ENCODE measurements around the gene LPCAT3.

LPCAT3 gene

GRCh38 chr12:6974180-6974579 is 44.1 kb downstream of the LPCAT3 start:
- Histone ChIP-seq H3K36me3 (replicated peaks in 1 of 2; ENCODE audit: control insufficient read depth in 2 of 2, insufficient read depth in 2 of 2, low read length in 2 of 2) (peaks cover 47 to 64% of the 10 kb centered on the region in 2 donors), H3K79me1 (ENCODE audit: low read depth, low read length) (peaks cover 3% of the 10 kb centered on the region), H4K8ac (ENCODE audit: low read depth, low read length) (no peak overlapping the region)

DNA sequence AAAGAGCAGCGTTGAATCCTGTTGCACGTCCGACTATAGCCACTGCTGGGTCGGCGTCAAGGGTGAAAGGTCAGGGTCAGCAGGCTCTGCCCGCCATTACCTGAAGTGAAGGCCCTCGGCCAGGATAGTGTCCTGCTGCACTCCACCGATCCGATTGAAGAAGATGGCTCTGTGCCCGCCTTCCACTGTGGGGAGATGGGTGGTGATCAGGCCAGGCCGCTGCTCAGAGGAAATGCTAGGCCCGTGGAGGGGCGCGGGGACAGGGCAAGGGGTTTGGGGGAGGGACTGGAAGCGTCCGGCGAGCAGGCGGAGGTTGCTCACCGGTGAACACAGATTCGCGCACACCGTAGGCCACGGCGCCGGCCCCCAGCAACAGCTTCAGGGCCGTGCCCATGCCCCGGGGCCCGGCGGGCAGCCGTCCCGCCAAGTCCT is 48.2 kb downstream of the LPCAT3 start:
- no peak overlapping the region for H4K91ac ChIP-seq (ENCODE audit: low read depth, low read length, poor library complexity)
- H3K4ac ChIP-seq (ENCODE audit: low read length), result peak overlapping the region; percentile 13
- H3K27me3 ChIP-seq (ENCODE audit: control insufficient read depth in 3 of 3, insufficient read depth in 3 of 3, low read depth in 1 of 3, low read length in 3 of 3), result no peaks in the 10 kb centered on the region
- WGBS, 2 donors (ENCODE audit: extremely low coverage in 2 of 2, insufficient read length in 2 of 2, insufficient replicate concordance in 1 of 2), result no CpG with 5 or more reads among the region's 31 CpGs
- H3K9me3 ChIP-seq (replicated peaks in 1 of 2; ENCODE audit: control insufficient read depth in 2 of 2, insufficient read depth in 1 of 2, low read depth in 1 of 2, low read length in 2 of 2), result no peaks in the 10 kb centered on the region
- H2BK15ac ChIP-seq (ENCODE audit: low read length), result peak overlapping the region; percentile 68
- DNase-seq (ENCODE audit: low spot score), result no peak
- H2BK5ac ChIP-seq (ENCODE audit: low read length), result peak overlapping the region; percentile 96
- H3K79me1 ChIP-seq (ENCODE audit: low read depth, low read length), result peaks cover 3% of the 10 kb centered on the region
- peak overlapping the region; percentile 79 for H2AFZ ChIP-seq (ENCODE audit: low read length)
- H3K27ac ChIP-seq (replicated peaks; ENCODE audit: low read length), result no peak overlapping the region
- H3K23ac ChIP-seq (ENCODE audit: low read depth, low read length, poor library complexity), result peak overlapping the region; percentile 93
- peak overlapping the region; percentile 93 for H4K8ac ChIP-seq (ENCODE audit: low read depth, low read length)
- peak overlapping the region; percentile 78 for H3K14ac ChIP-seq (ENCODE audit: low read length)
- no peak overlapping the region for H2BK120ac ChIP-seq (ENCODE audit: low read depth, low read length)
- no peak overlapping the region for H2BK12ac ChIP-seq (ENCODE audit: low read length)
- peak overlapping the region; percentile 97 for H3K4me2 ChIP-seq (ENCODE audit: insufficient read depth, low read length, poor library complexity, severe bottlenecking)
- H3K9ac ChIP-seq (ENCODE audit: low read depth, low read length, poor library complexity), result peak overlapping the region; percentile 93
- peak overlapping the region; percentile 91 for H2AK5ac ChIP-seq (ENCODE audit: low read depth, low read length)
- peak overlapping the region; percentile 81 for H3K18ac ChIP-seq (ENCODE audit: low read length)
- peaks cover 7 to 14% of the 10 kb centered on the region in 2 donors for H3K4me1 ChIP-seq (ENCODE audit: control insufficient read depth in 2 of 2, insufficient read depth in 1 of 2, low read depth in 1 of 2, low read length in 2 of 2)
- peak overlapping the region; percentile 75 to 96 for H3K4me3 ChIP-seq (ENCODE audit: low read length in 2 of 2)
- peaks cover 44 to 63% of the 10 kb centered on the region in 2 donors for H3K36me3 ChIP-seq (replicated peaks in 1 of 2; ENCODE audit: control insufficient read depth in 2 of 2, insufficient read depth in 2 of 2, low read length in 2 of 2)

More at GRCh38 chr12:6974180-6974579, 44.1 kb downstream of the LPCAT3 start:
- Histone ChIP-seq H3K14ac (ENCODE audit: low read length) (no peak overlapping the region), H2AK5ac (ENCODE audit: low read depth, low read length) (no peak overlapping the region), H2AFZ (ENCODE audit: low read length) (no peak overlapping the region), H2BK120ac (ENCODE audit: low read depth, low read length) (no peak overlapping the region), H3K9ac (ENCODE audit: low read depth, low read length, poor library complexity) (no peak overlapping the region), H3K4me1 (ENCODE audit: control insufficient read depth in 2 of 2, insufficient read depth in 1 of 2, low read depth in 1 of 2, low read length in 2 of 2) (peaks cover 6% of the 10 kb centered on the region in 2 donors), H3K4me2 (ENCODE audit: insufficient read depth, low read length, poor library complexity, severe bottlenecking) (no peak overlapping the region), H3K4ac (ENCODE audit: low read length) (no peak overlapping the region), H3K18ac (ENCODE audit: low read length) (no peak overlapping the region), H3K4me3 (ENCODE audit: low read length in 2 of 2) (no peak overlapping the region), H2BK5ac (ENCODE audit: low read length) (no peak overlapping the region), H3K27me3 (ENCODE audit: control insufficient read depth in 3 of 3, insufficient read depth in 3 of 3, low read depth in 1 of 3, low read length in 3 of 3) (no peaks in the 10 kb centered on the region), H3K23ac (ENCODE audit: low read depth, low read length, poor library complexity) (no peak overlapping the region), H2BK12ac (ENCODE audit: low read length) (no peak overlapping the region), H3K27ac (replicated peaks; ENCODE audit: low read length) (no peak overlapping the region), H4K91ac (ENCODE audit: low read depth, low read length, poor library complexity) (no peak overlapping the region), H2BK15ac (ENCODE audit: low read length) (no peak overlapping the region), H3K9me3 (replicated peaks in 1 of 2; ENCODE audit: control insufficient read depth in 2 of 2, insufficient read depth in 1 of 2, low read depth in 1 of 2, low read length in 2 of 2) (no peaks in the 10 kb centered on the region)
- no peak for DNase-seq (ENCODE audit: low spot score)
- no CpG with 5 or more reads among the region's 6 CpGs for WGBS, 2 donors (ENCODE audit: extremely low coverage in 2 of 2, insufficient read length in 2 of 2, insufficient replicate concordance in 1 of 2)

- DNase-seq (ENCODE audit: low spot score), result no peak
- Histone ChIP-seq H2AFZ (ENCODE audit: low read length) (no peak overlapping the region), H3K4me1 (ENCODE audit: control insufficient read depth in 2 of 2, insufficient read depth in 1 of 2, low read depth in 1 of 2, low read length in 2 of 2) (peaks cover 7 to 17% of the 10 kb centered on the region in 2 donors), H3K4ac (ENCODE audit: low read length) (no peak overlapping the region), H3K27me3 (ENCODE audit: control insufficient read depth in 3 of 3, insufficient read depth in 3 of 3, low read depth in 1 of 3, low read length in 3 of 3) (no peaks in the 10 kb centered on the region), H2BK120ac (ENCODE audit: low read depth, low read length) (no peak overlapping the region), H3K14ac (ENCODE audit: low read length) (no peak overlapping the region), H3K79me1 (ENCODE audit: low read depth, low read length) (peaks cover 3% of the 10 kb centered on the region), H3K9me3 (replicated peaks in 1 of 2; ENCODE audit: control insufficient read depth in 2 of 2, insufficient read depth in 1 of 2, low read depth in 1 of 2, low read length in 2 of 2) (no peaks in the 10 kb centered on the region), H4K8ac (ENCODE audit: low read depth, low read length) (no peak overlapping the region), H3K4me3 (ENCODE audit: low read length in 2 of 2) (no peak overlapping the region), H2BK12ac (ENCODE audit: low read length) (no peak overlapping the region), H2BK5ac (ENCODE audit: low read length) (no peak overlapping the region), H3K9ac (ENCODE audit: low read depth, low read length, poor library complexity) (no peak overlapping the region), H3K36me3 (replicated peaks in 1 of 2; ENCODE audit: control insufficient read depth in 2 of 2, insufficient read depth in 2 of 2, low read length in 2 of 2) (peaks cover 30 to 59% of the 10 kb centered on the region in 2 donors), H3K23ac (ENCODE audit: low read depth, low read length, poor library complexity) (no peak overlapping the region), H4K91ac (ENCODE audit: low read depth, low read length, poor library complexity) (no peak overlapping the region), H3K27ac (replicated peaks; ENCODE audit: low read length) (no peak overlapping the region), H2AK5ac (ENCODE audit: low read depth, low read length) (no peak overlapping the region), H3K4me2 (ENCODE audit: insufficient read depth, low read length, poor library complexity, severe bottlenecking) (no peak overlapping the region), H3K18ac (ENCODE audit: low read length) (no peak overlapping the region), H2BK15ac (ENCODE audit: low read length) (no peak overlapping the region)
- WGBS, 2 donors (ENCODE audit: extremely low coverage in 2 of 2, insufficient read length in 2 of 2, insufficient replicate concordance in 1 of 2), result no CpG with 5 or more reads among the region's 9 CpGs
These were observed 49.9 kb downstream of the LPCAT3 start for GRCh38 chr12:6968426-6968825.

- Histone ChIP-seq H3K4me3 (ENCODE audit: low read length in 2 of 2) (no peak overlapping the region), H3K79me1 (ENCODE audit: low read depth, low read length) (peaks cover 3% of the 10 kb centered on the region), H2BK5ac (ENCODE audit: low read length) (no peak overlapping the region), H3K9me3 (replicated peaks in 1 of 2; ENCODE audit: control insufficient read depth in 2 of 2, insufficient read depth in 1 of 2, low read depth in 1 of 2, low read length in 2 of 2) (no peaks in the 10 kb centered on the region), H3K27me3 (ENCODE audit: control insufficient read depth in 3 of 3, insufficient read depth in 3 of 3, low read depth in 1 of 3, low read length in 3 of 3) (no peaks in the 10 kb centered on the region), H3K36me3 (replicated peaks in 1 of 2; ENCODE audit: control insufficient read depth in 2 of 2, insufficient read depth in 2 of 2, low read length in 2 of 2) (peaks cover 30 to 59% of the 10 kb centered on the region in 2 donors), H3K4me2 (ENCODE audit: insufficient read depth, low read length, poor library complexity, severe bottlenecking) (no peak overlapping the region), H3K4ac (ENCODE audit: low read length) (no peak overlapping the region), H2AFZ (ENCODE audit: low read length) (no peak overlapping the region), H3K4me1 (ENCODE audit: control insufficient read depth in 2 of 2, insufficient read depth in 1 of 2, low read depth in 1 of 2, low read length in 2 of 2) (peaks cover 7 to 17% of the 10 kb centered on the region in 2 donors), H2BK15ac (ENCODE audit: low read length) (no peak overlapping the region), H3K9ac (ENCODE audit: low read depth, low read length, poor library complexity) (no peak overlapping the region), H4K91ac (ENCODE audit: low read depth, low read length, poor library complexity) (no peak overlapping the region), H3K14ac (ENCODE audit: low read length) (no peak overlapping the region), H2BK12ac (ENCODE audit: low read length) (no peak overlapping the region), H3K27ac (replicated peaks; ENCODE audit: low read length) (no peak overlapping the region), H4K8ac (ENCODE audit: low read depth, low read length) (peak overlapping the region; percentile 48), H2BK120ac (ENCODE audit: low read depth, low read length) (no peak overlapping the region), H3K18ac (ENCODE audit: low read length) (no peak overlapping the region), H3K23ac (ENCODE audit: low read depth, low read length, poor library complexity) (no peak overlapping the region), H2AK5ac (ENCODE audit: low read depth, low read length) (no peak overlapping the region)
- DNase-seq (ENCODE audit: low spot score), result no peak
- WGBS, 2 donors (ENCODE audit: extremely low coverage in 2 of 2, insufficient read length in 2 of 2, insufficient replicate concordance in 1 of 2), result no CpG with 5 or more reads among the region's 10 CpGs
These were observed 50.6 kb downstream of the LPCAT3 start for GRCh38 chr12:6967651-6968100.
